Activated naive CD8-positive, alpha-beta T cell treated with anti-CD3 and anti-CD28 coated beads, Interleukin-2, amount 50 U/mL, for 24 hours (primary cell): Measurements from ENCODE around the gene ANO2.

Experiments
- ATAC-seq: fragments of 150-1000 bp; cut with Tn5 transposase; one replicate; pipeline ENCODE4 v1.10.0; 2021
- DNase-seq: peaks from one replicate; pipeline ENCODE4 v3.0.0; 2021
- H3K27ac Mint-ChIP-seq: one replicate; pipeline ENCODE4 v1.8.0; 2021; ENCODE audit warnings: mild to moderate bottlenecking, mixed read lengths
- H3K27me3 Mint-ChIP-seq: one replicate; pipeline ENCODE4 v1.8.0; 2021; ENCODE audit warnings: mixed read lengths
- H3K36me3 Mint-ChIP-seq: one replicate; pipeline ENCODE4 v1.8.0; 2021; ENCODE audit warnings: low read depth, mixed read lengths
- H3K4me1 Mint-ChIP-seq: one replicate; pipeline ENCODE4 v1.8.0; 2021; ENCODE audit warnings: mixed read lengths
- H3K4me3 Mint-ChIP-seq: one replicate; pipeline ENCODE4 v1.8.0; 2021; ENCODE audit warnings: mild to moderate bottlenecking, moderate library complexity, mixed read lengths
- H3K9me3 Mint-ChIP-seq: one replicate; pipeline ENCODE4 v1.8.0; 2021; ENCODE audit warnings: mixed read lengths

ANO2 gene

DNA sequence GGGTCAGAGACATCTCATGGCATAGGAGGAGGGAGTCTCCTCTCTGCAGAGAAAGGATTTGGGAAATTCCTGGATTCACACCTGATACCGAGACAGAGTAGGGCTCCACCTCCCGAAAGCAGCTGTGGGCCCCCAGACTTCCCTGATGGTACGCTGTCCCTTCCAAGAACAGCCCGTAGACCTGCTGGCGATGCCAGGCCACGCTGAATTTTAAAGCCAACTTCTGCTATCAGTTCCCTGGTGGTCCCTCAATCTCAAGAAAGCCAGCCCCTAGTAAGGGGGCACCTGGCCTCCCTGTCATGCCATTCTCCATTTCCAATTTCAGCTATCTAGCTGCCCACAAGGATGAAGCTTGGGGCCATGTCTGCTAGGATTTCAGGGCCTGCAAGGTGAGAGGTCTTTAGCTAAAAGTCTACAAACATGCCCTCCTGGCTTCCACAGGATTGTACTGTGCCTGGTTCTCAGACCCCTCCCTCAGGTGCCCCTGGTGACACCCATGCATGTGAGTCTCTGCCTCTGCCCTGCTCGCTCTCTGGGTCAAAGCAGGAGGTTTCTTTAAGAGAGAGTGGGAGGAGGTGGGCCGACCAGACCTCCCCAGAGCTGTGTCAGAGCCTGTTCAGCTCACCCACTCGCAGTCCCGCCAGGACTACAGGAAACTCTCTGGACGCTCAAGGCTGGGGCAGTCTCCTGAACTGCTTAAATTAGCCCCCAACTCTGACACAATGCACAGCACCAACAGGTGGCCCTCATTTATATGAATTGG is 30.5 kb downstream of the ANO2 start:
- no peaks in the 10 kb centered on the region for H3K36me3 Mint-ChIP-seq
- DNase-seq (no peak), ATAC-seq (no peak)
- H3K9me3 Mint-ChIP-seq: no peaks in the 10 kb centered on the region
- no peak overlapping the region for H3K4me3 Mint-ChIP-seq
- no peaks in the 10 kb centered on the region for H3K27me3 Mint-ChIP-seq
- H3K27ac Mint-ChIP-seq: no peak overlapping the region
- H3K4me1 Mint-ChIP-seq: no peaks in the 10 kb centered on the region

DNA sequence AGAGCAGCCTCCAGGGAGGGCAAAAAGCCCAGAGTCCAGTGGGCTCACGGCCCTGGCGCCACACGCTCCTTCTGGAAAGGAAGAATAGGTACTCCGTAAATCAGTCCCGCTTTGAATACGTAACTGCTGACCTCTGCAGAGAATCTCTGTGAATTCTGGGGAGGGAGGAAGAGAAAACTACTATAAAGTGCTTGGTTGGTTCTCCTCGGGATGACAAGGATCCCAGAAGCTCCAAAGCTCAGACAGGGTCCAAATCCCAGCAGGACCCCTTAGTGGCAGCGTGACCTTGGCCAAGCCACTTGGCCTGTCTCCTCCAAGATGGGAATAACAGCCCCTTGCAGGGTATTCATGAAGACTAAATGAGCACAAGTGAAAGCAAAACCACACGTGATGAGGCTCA is 31.7 kb downstream of the ANO2 start:
- DNase-seq: no peak
- no peaks in the 10 kb centered on the region for H3K27me3 Mint-ChIP-seq
- ATAC-seq: no peak
- no peak overlapping the region for H3K27ac Mint-ChIP-seq
- no peak overlapping the region for H3K4me3 Mint-ChIP-seq
- H3K4me1 Mint-ChIP-seq: no peaks in the 10 kb centered on the region
- H3K36me3 Mint-ChIP-seq: no peaks in the 10 kb centered on the region
- H3K9me3 Mint-ChIP-seq: no peaks in the 10 kb centered on the region

DNA sequence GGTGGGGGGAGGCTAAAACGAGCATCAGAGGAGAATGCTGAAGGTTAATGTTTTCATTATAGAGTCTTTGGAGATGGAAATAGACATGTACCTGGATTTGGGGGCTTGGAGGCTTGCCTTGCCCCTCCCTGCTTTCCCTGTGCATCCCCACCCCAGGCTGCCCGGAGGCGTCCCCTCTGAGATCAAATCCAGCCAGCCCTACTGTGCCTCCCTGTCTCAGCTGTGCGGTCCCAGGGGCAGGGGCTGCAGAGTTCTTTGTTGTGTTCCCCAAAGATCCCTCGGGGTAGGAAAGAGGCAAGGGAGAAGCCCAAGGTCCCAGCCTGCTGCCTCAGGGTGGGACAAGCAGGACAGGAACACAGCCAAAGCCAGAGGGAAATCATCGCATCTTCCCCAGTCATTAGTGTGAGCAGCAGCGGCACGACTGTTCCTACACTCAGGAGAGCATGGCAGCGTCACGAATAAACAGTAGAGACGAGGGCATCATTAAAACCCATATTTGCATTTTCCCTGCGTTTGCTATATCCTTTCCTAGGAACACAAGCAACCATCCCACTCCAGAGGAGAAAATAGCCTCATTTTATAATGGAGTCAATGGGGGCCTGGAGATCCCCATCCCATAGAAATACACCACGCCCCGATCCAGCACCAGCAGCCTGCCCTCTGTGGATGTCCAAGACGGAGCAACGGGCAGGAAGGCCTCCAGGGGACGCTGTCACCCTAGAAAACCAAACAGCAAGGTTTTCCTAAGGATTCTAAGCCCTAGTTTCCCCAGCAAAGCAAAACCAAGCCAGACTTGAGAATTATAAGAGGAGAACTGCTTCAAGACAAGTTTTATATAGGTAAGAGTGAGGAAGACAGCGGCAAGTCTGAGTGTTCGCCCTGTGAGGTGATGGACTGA is 32.4 kb downstream of the ANO2 start:
- Mint-ChIP-seq H3K27me3 (peaks cover 2% of the 10 kb centered on the region), H3K27ac (no peak overlapping the region), H3K36me3 (no peaks in the 10 kb centered on the region), H3K4me1 (no peaks in the 10 kb centered on the region), H3K9me3 (no peaks in the 10 kb centered on the region), H3K4me3 (no peak overlapping the region)
- DNase-seq (no peak), ATAC-seq (no peak)

DNA sequence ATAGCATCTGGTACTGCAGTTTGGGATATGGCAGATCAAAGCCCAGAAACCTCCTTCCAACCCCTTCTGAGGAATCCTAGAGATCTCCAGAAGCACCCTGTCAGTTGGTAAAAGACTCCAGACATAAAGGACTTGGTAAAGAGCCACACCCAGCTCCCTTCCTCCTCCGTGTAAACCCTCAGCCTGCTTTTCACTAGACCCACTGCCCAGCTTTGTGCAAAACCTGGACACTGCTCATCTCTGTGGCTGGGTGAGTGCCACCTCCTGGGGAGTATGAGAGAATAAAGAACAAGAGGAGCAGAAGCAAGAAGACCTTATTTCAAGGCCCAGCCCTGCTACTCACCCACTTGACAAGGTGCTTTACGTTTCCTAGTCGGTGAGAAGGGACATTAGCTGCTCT is 33.0 kb downstream of the ANO2 start:
- H3K9me3 Mint-ChIP-seq: no peaks in the 10 kb centered on the region
- no peak overlapping the region for H3K27ac Mint-ChIP-seq
- no peaks in the 10 kb centered on the region for H3K4me1 Mint-ChIP-seq
- DNase-seq (no peak), ATAC-seq (no peak)
- H3K27me3 Mint-ChIP-seq: peaks cover 6% of the 10 kb centered on the region
- no peaks in the 10 kb centered on the region for H3K36me3 Mint-ChIP-seq
- no peak overlapping the region for H3K4me3 Mint-ChIP-seq

DNA sequence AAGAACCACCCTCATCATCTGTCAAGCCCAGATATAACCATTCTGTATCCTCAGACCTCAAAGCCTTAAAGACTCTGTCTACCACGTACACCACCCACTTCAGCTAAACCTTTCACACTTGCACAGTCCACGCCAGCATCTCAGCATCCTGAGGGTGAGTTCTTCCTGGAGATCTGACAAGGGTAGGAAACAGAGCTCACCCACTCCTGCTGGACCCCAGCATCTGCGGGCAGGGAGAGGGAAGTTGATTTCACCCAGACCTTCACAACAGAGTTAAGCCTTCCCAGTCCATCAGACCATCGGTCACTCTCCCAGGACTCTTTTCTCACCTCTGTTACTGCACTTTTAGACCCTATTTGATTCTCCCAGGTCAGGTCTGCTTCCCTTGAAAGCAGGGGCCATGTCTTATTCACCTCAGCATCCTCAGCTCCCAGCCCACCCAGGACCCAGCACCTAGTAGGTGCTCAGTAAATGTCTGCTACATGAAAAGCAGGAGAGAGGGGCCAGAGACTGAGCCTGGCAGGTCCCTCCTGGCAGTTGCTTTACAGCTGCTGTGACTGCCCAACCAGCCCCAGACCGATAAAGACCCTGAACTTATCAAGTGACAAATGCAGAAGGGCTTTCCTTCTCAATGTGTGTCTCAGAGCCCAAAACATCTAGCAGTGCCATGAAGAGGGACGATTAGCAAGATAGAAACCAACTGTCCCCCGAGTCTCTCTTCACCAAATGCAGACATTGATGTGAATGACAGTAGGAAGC is 34.1 kb downstream of the ANO2 start:
- no peak for ATAC-seq
- H3K4me1 Mint-ChIP-seq: no peaks in the 10 kb centered on the region
- no peak for DNase-seq
- no peaks in the 10 kb centered on the region for H3K9me3 Mint-ChIP-seq
- H3K36me3 Mint-ChIP-seq: no peaks in the 10 kb centered on the region
- H3K4me3 Mint-ChIP-seq: no peak overlapping the region
- H3K27me3 Mint-ChIP-seq: peaks cover 6% of the 10 kb centered on the region
- H3K27ac Mint-ChIP-seq: no peak overlapping the region

DNA sequence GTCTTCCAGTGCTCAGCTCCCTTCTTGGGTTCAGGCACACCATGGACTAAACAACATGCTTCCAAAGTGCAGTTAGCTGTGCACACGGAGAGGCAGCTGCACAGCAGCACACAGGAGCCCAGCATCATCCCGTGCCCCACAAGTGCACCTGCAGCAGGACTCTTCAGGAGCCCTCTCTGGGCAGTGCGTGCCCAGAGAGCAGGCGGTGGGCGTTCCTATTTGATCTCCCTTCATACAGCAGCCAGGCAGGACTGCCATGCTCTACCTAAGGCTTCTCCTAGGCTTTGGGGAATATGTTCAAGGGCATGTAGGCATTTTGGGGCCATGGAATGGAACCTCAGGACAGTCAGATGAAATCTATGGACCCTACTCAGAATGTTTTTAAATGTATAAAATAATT is 35.5 kb downstream of the ANO2 start:
- Mint-ChIP-seq H3K4me1 (no peaks in the 10 kb centered on the region), H3K9me3 (no peaks in the 10 kb centered on the region), H3K27me3 (peaks cover 6% of the 10 kb centered on the region), H3K27ac (no peak overlapping the region), H3K4me3 (no peak overlapping the region), H3K36me3 (no peaks in the 10 kb centered on the region)
- ATAC-seq (no peak), DNase-seq (no peak)

DNA sequence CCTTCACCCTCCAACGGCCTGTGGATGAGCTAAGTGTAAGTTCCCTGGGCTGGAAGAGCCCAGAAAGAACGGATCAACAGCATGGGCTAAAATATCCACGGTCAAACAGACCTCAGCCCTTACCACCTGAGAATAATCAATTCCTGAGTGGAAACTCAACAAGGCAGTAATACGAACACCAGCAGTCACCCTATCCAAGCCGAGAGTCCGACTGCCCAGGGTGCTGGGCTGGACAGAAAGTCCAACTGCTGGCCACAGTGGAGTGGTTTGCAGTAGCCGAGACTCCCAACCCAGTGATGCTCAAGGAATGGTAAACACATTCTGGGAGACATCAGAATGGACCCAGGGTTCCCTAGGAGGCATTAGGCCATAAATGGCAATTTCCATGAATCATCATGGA is 36.8 kb downstream of the ANO2 start:
- ATAC-seq (no peak), DNase-seq (no peak)
- H3K27ac Mint-ChIP-seq: no peak overlapping the region
- H3K27me3 Mint-ChIP-seq: peaks cover 8% of the 10 kb centered on the region
- no peak overlapping the region for H3K4me3 Mint-ChIP-seq
- H3K9me3 Mint-ChIP-seq: no peaks in the 10 kb centered on the region
- H3K4me1 Mint-ChIP-seq: no peaks in the 10 kb centered on the region
- H3K36me3 Mint-ChIP-seq: no peaks in the 10 kb centered on the region

DNA sequence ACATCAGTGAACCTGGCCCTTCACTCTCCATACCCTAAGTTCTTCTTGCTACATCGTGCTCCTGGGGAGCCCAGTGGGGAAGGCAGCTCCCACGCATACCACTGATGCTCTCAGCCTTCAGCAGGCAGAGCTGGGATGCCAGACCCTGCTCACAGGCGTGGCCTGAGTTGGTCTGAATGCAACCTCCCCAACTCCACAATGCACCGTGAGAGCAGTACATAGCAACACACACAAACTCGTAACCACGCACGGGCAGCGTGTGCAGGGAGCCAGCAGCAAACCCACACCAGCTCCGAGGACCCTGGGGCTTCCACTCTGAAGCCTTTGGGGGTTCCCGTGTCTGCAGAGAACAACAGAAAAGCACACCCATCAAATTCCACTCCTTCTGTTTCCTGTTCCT is 37.3 kb downstream of the ANO2 start:
- H3K4me1 Mint-ChIP-seq: no peaks in the 10 kb centered on the region
- ATAC-seq (no peak), DNase-seq (no peak)
- H3K4me3 Mint-ChIP-seq: no peak overlapping the region
- no peak overlapping the region for H3K27ac Mint-ChIP-seq
- H3K36me3 Mint-ChIP-seq: no peaks in the 10 kb centered on the region
- no peaks in the 10 kb centered on the region for H3K9me3 Mint-ChIP-seq
- H3K27me3 Mint-ChIP-seq: peaks cover 8% of the 10 kb centered on the region

DNA sequence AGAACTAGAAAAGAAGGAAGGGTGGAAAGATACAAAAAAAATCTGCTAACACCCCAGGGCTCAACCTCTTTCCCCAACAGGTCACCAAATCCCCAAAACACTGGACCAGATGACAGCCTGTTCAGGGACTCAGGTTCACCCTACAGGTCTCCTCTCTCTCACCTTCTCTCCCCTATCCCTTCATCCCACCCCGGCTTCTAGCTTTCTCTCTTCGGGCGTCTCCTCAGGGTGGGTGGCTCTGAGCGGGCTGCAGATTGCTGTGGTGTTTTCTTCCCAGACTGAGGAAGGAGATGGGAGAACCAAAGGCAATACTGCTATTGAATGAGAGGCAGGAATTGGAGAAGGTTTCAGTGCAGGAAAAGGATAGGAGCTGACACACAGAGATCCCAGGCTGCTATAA is 39.3 kb downstream of the ANO2 start:
- Mint-ChIP-seq H3K36me3 (no peaks in the 10 kb centered on the region), H3K27me3 (peaks cover 13% of the 10 kb centered on the region), H3K4me1 (no peaks in the 10 kb centered on the region), H3K4me3 (no peak overlapping the region), H3K27ac (no peak overlapping the region), H3K9me3 (no peaks in the 10 kb centered on the region)
- DNase-seq (no peak), ATAC-seq (no peak)

DNA sequence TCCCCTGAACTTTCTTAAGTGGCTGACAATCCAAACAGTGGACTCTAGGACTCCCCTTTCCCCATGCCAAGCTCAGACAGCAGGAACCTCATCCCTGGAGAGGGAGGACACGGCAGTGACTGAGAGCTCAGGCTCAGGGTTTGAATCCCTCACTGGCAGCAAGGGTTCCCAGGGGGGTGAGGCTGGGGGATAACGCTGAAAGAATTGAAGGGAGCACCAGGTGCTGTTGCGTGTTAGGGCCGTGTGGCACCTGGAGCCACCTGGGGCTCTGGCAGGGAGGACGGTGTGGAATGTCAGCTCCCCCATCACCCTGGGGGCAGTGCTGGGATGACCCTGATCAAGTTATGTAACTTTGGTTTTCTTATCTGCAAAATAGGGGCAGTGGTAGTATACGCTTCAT is 40.1 kb downstream of the ANO2 start:
- no peak overlapping the region for H3K4me3 Mint-ChIP-seq
- H3K4me1 Mint-ChIP-seq: no peaks in the 10 kb centered on the region
- DNase-seq: no peak
- no peak overlapping the region for H3K27ac Mint-ChIP-seq
- peaks cover 13% of the 10 kb centered on the region for H3K27me3 Mint-ChIP-seq
- H3K9me3 Mint-ChIP-seq: no peaks in the 10 kb centered on the region
- ATAC-seq: no peak
- H3K36me3 Mint-ChIP-seq: no peaks in the 10 kb centered on the region

DNA sequence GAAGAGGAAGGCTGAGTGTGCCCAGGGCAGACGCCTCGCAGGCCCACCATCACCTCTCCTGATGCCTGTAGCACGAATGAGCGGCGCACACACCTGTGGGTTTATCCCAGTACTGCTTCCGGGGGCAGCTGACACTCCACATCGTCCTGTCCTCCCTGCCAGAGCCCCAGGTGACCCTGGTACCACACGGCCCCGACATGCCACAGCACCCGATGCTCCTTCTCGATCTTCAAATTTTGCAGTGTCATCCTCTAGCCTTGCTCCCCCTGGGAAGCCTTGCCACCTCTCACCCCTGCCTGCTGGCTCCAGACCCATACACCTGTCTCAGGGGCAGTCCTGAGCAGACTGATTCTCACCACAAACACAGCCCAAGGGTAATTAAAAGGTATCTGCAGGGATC is 40.6 kb downstream of the ANO2 start:
- Mint-ChIP-seq H3K9me3 (no peaks in the 10 kb centered on the region), H3K27me3 (peaks cover 13% of the 10 kb centered on the region), H3K4me3 (no peak overlapping the region), H3K4me1 (no peaks in the 10 kb centered on the region), H3K27ac (no peak overlapping the region), H3K36me3 (no peaks in the 10 kb centered on the region)
- DNase-seq (no peak), ATAC-seq (no peak)

DNA sequence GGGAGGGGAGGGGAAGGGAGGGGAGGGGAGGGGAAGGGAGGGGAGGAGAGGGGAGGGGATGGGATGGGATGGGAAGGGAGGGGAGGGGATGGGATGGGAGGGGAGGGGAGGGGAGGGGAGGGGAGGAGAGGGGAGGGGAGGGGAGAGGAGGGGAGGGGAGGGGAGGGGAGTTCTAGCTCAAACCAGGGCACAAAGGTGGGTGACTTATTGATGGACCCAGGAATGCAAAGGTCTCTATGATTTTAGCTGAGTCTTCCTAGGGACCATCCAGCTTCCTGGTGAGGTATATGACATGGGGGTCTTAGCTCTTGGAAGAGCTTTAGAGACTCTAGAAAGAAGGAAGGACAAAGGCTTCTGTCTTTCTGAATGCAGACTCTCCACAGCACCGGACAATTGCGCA is 42.3 kb downstream of the ANO2 start:
- Mint-ChIP-seq H3K27ac (no peak overlapping the region), H3K4me1 (no peaks in the 10 kb centered on the region), H3K9me3 (no peaks in the 10 kb centered on the region), H3K36me3 (no peaks in the 10 kb centered on the region), H3K4me3 (no peak overlapping the region), H3K27me3 (peaks cover 16% of the 10 kb centered on the region)
- ATAC-seq (no peak), DNase-seq (no peak)

DNA sequence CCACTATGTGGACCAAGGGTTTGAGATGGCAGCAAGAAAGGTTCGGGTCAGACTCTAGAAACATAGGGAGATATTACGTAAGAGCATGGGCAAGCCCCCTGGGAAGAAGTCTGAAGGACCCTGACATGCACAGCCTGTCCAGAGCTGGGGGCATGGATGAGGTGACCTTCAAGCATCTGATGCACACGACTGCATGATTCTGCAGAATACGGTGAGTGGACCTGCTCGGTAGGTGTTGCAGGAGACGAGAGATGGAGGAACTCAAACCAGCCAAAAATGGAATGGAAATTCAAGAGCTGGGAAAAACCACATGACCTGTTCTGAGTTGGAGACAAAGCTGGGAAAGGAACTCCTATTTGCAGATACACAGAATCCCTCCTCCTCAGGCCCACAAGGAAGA is 43.6 kb downstream of the ANO2 start:
- H3K36me3 Mint-ChIP-seq: no peaks in the 10 kb centered on the region
- no peaks in the 10 kb centered on the region for H3K4me1 Mint-ChIP-seq
- H3K27ac Mint-ChIP-seq: no peak overlapping the region
- DNase-seq (no peak), ATAC-seq (no peak)
- H3K4me3 Mint-ChIP-seq: no peak overlapping the region
- peaks cover 21% of the 10 kb centered on the region for H3K27me3 Mint-ChIP-seq
- no peaks in the 10 kb centered on the region for H3K9me3 Mint-ChIP-seq

DNA sequence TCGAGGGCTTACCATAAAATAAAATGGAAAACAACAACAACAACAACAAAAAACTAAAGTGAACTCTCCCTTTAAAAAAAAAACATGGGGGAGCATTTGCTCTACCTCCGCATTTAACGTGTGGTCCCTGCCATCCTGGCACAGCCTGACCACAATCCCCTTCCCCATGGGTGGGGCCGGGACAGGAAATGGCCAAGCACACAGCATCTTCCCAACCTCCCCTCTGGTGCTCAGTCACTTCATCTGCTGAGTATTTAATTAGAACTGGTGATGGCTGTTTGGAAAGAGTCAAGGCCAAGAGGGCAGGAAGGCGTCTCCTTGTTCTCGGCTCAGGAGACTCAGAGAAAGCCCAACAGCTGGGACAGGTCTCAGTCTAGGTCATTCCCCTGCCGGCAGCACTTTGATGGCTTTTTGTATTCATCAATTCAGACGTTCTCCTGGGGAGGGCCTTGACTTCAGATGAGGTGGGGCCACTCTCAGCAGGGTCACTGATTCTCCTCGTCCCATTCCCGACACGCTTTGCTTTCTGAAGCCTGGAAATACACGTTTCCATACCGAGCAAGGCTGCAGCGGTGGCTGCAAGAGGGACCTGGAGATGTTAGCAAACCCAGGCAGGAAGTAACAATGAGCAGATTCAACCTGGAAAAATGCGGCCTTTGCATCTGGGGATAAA is 44.4 kb downstream of the ANO2 start:
- no peak overlapping the region for H3K4me3 Mint-ChIP-seq
- H3K9me3 Mint-ChIP-seq: no peaks in the 10 kb centered on the region
- DNase-seq: no peak
- no peaks in the 10 kb centered on the region for H3K36me3 Mint-ChIP-seq
- ATAC-seq: no peak
- peaks cover 23% of the 10 kb centered on the region for H3K27me3 Mint-ChIP-seq
- no peak overlapping the region for H3K27ac Mint-ChIP-seq
- H3K4me1 Mint-ChIP-seq: no peaks in the 10 kb centered on the region
